Hepatocyte (in vitro differentiated cells): ENCODE results near the gene SLC17A5. TPM values are rescaled to one million over a fixed set of nuclear protein-coding genes. Genes with fewer than 3 reads are reported as not detected.
"Not testable (repeated sequence)": the region's sequence is repeated elsewhere in the genome, so short reads cannot be mapped to it uniquely, and the experiment has no call there.

ENCODE experiments used
- DNase-seq: peaks from one replicate; pipeline ENCODE4 v3.0.0-alpha.2; 2016; ENCODE audit warnings: low spot score
- H2AFZ ChIP-seq: fragments of 200-600 bp; sonication (generic); 2 replicates; pipeline ENCODE4 v1.6.0; 2016; ENCODE audit warnings: antibody characterized with exemption, mild to moderate bottlenecking
- H3K27ac ChIP-seq: fragments of 200-600 bp; sonication (generic); 2 replicates; pipeline ENCODE4 v1.5.1; 2016; ENCODE audit warnings: mild to moderate bottlenecking
- H3K27me3 ChIP-seq: fragments of 200-600 bp; sonication (generic); 2 replicates; pipeline ENCODE4 v1.6.1; 2016
- H3K36me3 ChIP-seq: fragments of 200-600 bp; sonication (generic); replicated peaks from 2 replicates; pipeline ENCODE4 v1.5.1; 2016; ENCODE audit warnings: low read depth; ENCODE audit not compliant: insufficient read depth
- H3K4me1 ChIP-seq: fragments of 200-600 bp; sonication (generic); 2 replicates; pipeline ENCODE4 v1.5.1; 2016; ENCODE audit warnings: mild to moderate bottlenecking, moderate library complexity; ENCODE audit not compliant: insufficient read depth
- H3K4me2 ChIP-seq: fragments of 200-600 bp; sonication (generic); 2 replicates; pipeline ENCODE4 v1.6.0; 2016
- H3K4me3 ChIP-seq: fragments of 200-600 bp; sonication (generic); 2 replicates; pipeline ENCODE4 v1.5.1; 2016; ENCODE audit warnings: mild to moderate bottlenecking
- H3K79me2 ChIP-seq: fragments of 200-600 bp; sonication (generic); 2 replicates; pipeline ENCODE4 v1.6.0; 2017; ENCODE audit warnings: mild to moderate bottlenecking
- H3K9me2 ChIP-seq: fragments of 200-600 bp; sonication (generic); replicated peaks from 2 replicates; pipeline ENCODE4 v1.6.0; 2017; ENCODE audit warnings: mild to moderate bottlenecking; ENCODE audit not compliant: insufficient read depth
- H3K9me3 ChIP-seq: fragments of 200-600 bp; sonication (generic); 2 replicates; pipeline ENCODE4 v1.5.1; 2016; ENCODE audit warnings: low read depth, mild to moderate bottlenecking
- H4K20me1 ChIP-seq: fragments of 200-600 bp; sonication (generic); 2 replicates; pipeline ENCODE4 v1.6.0; 2016; ENCODE audit warnings: mild to moderate bottlenecking; ENCODE audit not compliant: insufficient read depth, poor library complexity, severe bottlenecking
- CTCF ChIP-seq: fragments of 200-600 bp; sonication (generic); IDR thresholded peaks from 2 replicates; pipeline ENCODE4 v1.5.1; 2016; ENCODE audit warnings: antibody characterized with exemption, mild to moderate bottlenecking; ENCODE audit not compliant: poor library complexity
- EZH2 ChIP-seq: fragments of 200-600 bp; sonication (generic); IDR thresholded peaks from 2 replicates; pipeline ENCODE4 v1.6.1; 2016; ENCODE audit warnings: antibody characterized with exemption, mild to moderate bottlenecking, borderline replicate concordance
- EZH2phosphoT487 ChIP-seq: fragments of 200-600 bp; sonication (generic); IDR thresholded peaks from one replicate; pipeline ENCODE4 v1.6.1; 2018; ENCODE audit warnings: antibody characterized with exemption, mild to moderate bottlenecking, low read depth, moderate library complexity; ENCODE audit not compliant: unreplicated experiment, severe bottlenecking
- WGBS: methylation state at CpG from one replicate; pipeline ENCODE4 v1.1.6; 2016; ENCODE audit warnings: low lambda C conversion rate; ENCODE audit errors: missing lambda C conversion rate; 5-methylcytosine and 5-hydroxymethylcytosine counted together
- polyA plus RNA-seq: library from polyadenylated mRNA; unstranded; fragments of >200 nt; fragmentation: Nextera tagmentation; extraction: Ambion mirVana; gene quantifications from 2 replicates; pipeline ENCODE4 v1.2.1, GENCODE V29; 2016
- total RNA-seq: library from RNA; depleted of rRNA; stranded (reverse); fragments of >200 nt; gene quantifications from 2 replicates; pipeline ENCODE4 v1.2.3, GENCODE V29; 2014

The SLC17A5 gene
- total and polyA plus RNA-seq, 2 experiments from 2014 or later = 47.7 to 76.9 TPM

- peaks cover 8% of the 10 kb centered on the region for H3K4me1 ChIP-seq
- TF ChIP-seq CTCF (no peak), EZH2 (no peak), EZH2phosphoT487 (no peak)
- H3K9me2 ChIP-seq = no peaks in the 10 kb centered on the region
- 95% methylated on average over 2 of the region's 2 CpGs for WGBS
- H2AFZ ChIP-seq = no peak overlapping the region
- H3K36me3 ChIP-seq = no peaks in the 10 kb centered on the region
- no peak for DNase-seq
- no peak overlapping the region for H3K27ac ChIP-seq
- H3K27me3 ChIP-seq = no peaks in the 10 kb centered on the region
- H3K4me2 ChIP-seq = no peak overlapping the region
- no peaks in the 10 kb centered on the region for H3K79me2 ChIP-seq
- H3K4me3 ChIP-seq = no peak overlapping the region
- no peaks in the 10 kb centered on the region for H3K9me3 ChIP-seq
- no peaks in the 10 kb centered on the region for H4K20me1 ChIP-seq
These were observed 91.2 kb downstream of the SLC17A5 start for GRCh38 chr6:73562558-73562957.

- H3K27ac ChIP-seq = peak overlapping the region; percentile 5
- no peaks in the 10 kb centered on the region for H3K79me2 ChIP-seq
- H3K4me3 ChIP-seq = no peak overlapping the region
- H3K9me3 ChIP-seq = no peaks in the 10 kb centered on the region
- no peaks in the 10 kb centered on the region for H3K9me2 ChIP-seq
- H3K27me3 ChIP-seq = no peaks in the 10 kb centered on the region
- H4K20me1 ChIP-seq = no peaks in the 10 kb centered on the region
- peak overlapping the region; percentile 24 for H3K4me2 ChIP-seq
- no peak for TF ChIP-seq CTCF
- no peak for TF ChIP-seq EZH2phosphoT487
- no peak for TF ChIP-seq EZH2
- no peak for DNase-seq
- 85% methylated on average over 9 of the region's 9 CpGs for WGBS
- no peaks in the 10 kb centered on the region for H3K36me3 ChIP-seq
- H2AFZ ChIP-seq = peak overlapping the region; percentile 14
- H3K4me1 ChIP-seq = no peaks in the 10 kb centered on the region
These were observed 92.9 kb downstream of the SLC17A5 start for GRCh38 chr6:73560853-73561407.

GRCh38 chr6:73560182-73560732 lies 93.5 kb downstream of the SLC17A5 start:
- peak overlapping the region; percentile 24 for H3K4me2 ChIP-seq
- WGBS = 46% methylated on average over 8 of the region's 8 CpGs

GRCh38 chr6:73559399-73559794 lies 94.4 kb downstream of the SLC17A5 start:
- not testable (repeated sequence) for DNase-seq, H3K4me3 ChIP-seq, H3K27me3 ChIP-seq, H3K4me1 ChIP-seq, H4K20me1 ChIP-seq, H3K9me3 ChIP-seq, H3K9me2 ChIP-seq, H3K36me3 ChIP-seq, H3K27ac ChIP-seq, H2AFZ ChIP-seq, H3K79me2 ChIP-seq, H3K4me2 ChIP-seq
- 95% methylated on average over 12 of the region's 12 CpGs for WGBS

More at GRCh38 chr6:73560182-73560732, 93.5 kb downstream of the SLC17A5 start:
- Histone ChIP-seq H4K20me1 (no peaks in the 10 kb centered on the region), H3K27me3 (no peaks in the 10 kb centered on the region), H3K4me1 (no peaks in the 10 kb centered on the region), H2AFZ (peak overlapping the region; percentile 14), H3K79me2 (no peaks in the 10 kb centered on the region), H3K9me2 (no peaks in the 10 kb centered on the region), H3K27ac (peak overlapping the region; percentile 5), H3K9me3 (no peaks in the 10 kb centered on the region), H3K36me3 (no peaks in the 10 kb centered on the region), H3K4me3 (no peak overlapping the region)
- DNase-seq = peak; percentile 24
- TF ChIP-seq CTCF (no peak), EZH2 (no peak), EZH2phosphoT487 (no peak)
